HepG2 (cell line): ENCODE results near the gene LRR1. TPM values are rescaled to one million over a fixed set of nuclear protein-coding genes. Genes with fewer than 3 reads are reported as not detected.

Experiments used
- ARID3A ChIP-seq: IDR thresholded peaks from 2 replicates; pipeline ENCODE4 v1.6.1; 2012; ENCODE audit warnings: low read depth, low read length, improper control_type of control experiment
- ETV6 ChIP-seq: sonication (generic); formaldehyde crosslinking; conservative IDR thresholded peaks from 2 replicates; pipeline ENCODE4 v1.4.0; 2020; ENCODE audit warnings: missing genetic modification reagents
- FOXO4 ChIP-seq: sonication (generic); formaldehyde crosslinking; conservative IDR thresholded peaks from 2 replicates; pipeline ENCODE4 v1.8.1; 2023; ENCODE audit warnings: missing genetic modification reagents
- MATR3 ChIP-seq: sonication (generic); formaldehyde crosslinking; IDR thresholded peaks from 2 replicates; pipeline ENCODE4 v1.4.0; 2020; ENCODE audit warnings: missing genetic modification reagents
- NCOA5 ChIP-seq: sonication (generic); formaldehyde crosslinking; IDR thresholded peaks from 2 replicates; pipeline ENCODE4 v1.4.0; 2020; ENCODE audit warnings: missing genetic modification reagents
- NR2C2 ChIP-seq: sonication (generic); formaldehyde crosslinking; IDR thresholded peaks from 2 replicates; pipeline ENCODE4 v1.4.0; 2020; ENCODE audit warnings: missing genetic modification reagents, mild to moderate bottlenecking, moderate library complexity, borderline replicate concordance
- ONECUT2 ChIP-seq: sonication (generic); formaldehyde crosslinking; IDR thresholded peaks from 2 replicates; pipeline ENCODE4 v1.4.0; 2020; ENCODE audit warnings: missing genetic modification reagents
- PRDM10 ChIP-seq: sonication (generic); formaldehyde crosslinking; IDR thresholded peaks from 2 replicates; pipeline ENCODE4 v1.4.0; 2020; ENCODE audit warnings: low read depth, missing genetic modification reagents
- RBFOX2 ChIP-seq: fragments of 200-400 bp; formaldehyde crosslinking; IDR thresholded peaks from 2 replicates; pipeline ENCODE4 v1.6.1; 2017; ENCODE audit warnings: low read depth, mild to moderate bottlenecking, low read length
- SPEN ChIP-seq: sonication (generic); formaldehyde crosslinking; IDR thresholded peaks from 2 replicates; pipeline ENCODE4 v1.5.1; 2020; ENCODE audit warnings: low read depth, mild to moderate bottlenecking, missing genetic modification reagents
- UBTF ChIP-seq: sonication (generic); formaldehyde crosslinking; IDR thresholded peaks from 2 replicates; pipeline ENCODE4 v1.4.0; 2020; ENCODE audit warnings: mild to moderate bottlenecking, missing genetic modification reagents
- ZBTB21 ChIP-seq: sonication (generic); formaldehyde crosslinking; IDR thresholded peaks from 2 replicates; pipeline ENCODE4 v1.4.0; 2020; ENCODE audit warnings: missing genetic modification reagents
- ZFP62 ChIP-seq: sonication (generic); formaldehyde crosslinking; IDR thresholded peaks from 2 replicates; pipeline ENCODE4 v1.4.0; 2020; ENCODE audit warnings: missing genetic modification reagents
- ZNF207 ChIP-seq: fragments of 450-650 bp; IDR thresholded peaks from 2 replicates; pipeline ENCODE4 v1.6.1; 2016; ENCODE audit warnings: antibody characterized with exemption, borderline replicate concordance
- ZNF512 ChIP-seq: sonication (generic); formaldehyde crosslinking; IDR thresholded peaks from 2 replicates; pipeline ENCODE4 v1.4.0; 2020; ENCODE audit warnings: mild to moderate bottlenecking, missing genetic modification reagents
- ZNF543 ChIP-seq: sonication (generic); formaldehyde crosslinking; IDR thresholded peaks from 2 replicates; pipeline ENCODE4 v1.4.0; 2020; ENCODE audit warnings: mild to moderate bottlenecking, missing genetic modification reagents
- ZNF670 ChIP-seq: sonication (generic); formaldehyde crosslinking; IDR thresholded peaks from 2 replicates; pipeline ENCODE4 v1.8.0; 2022; ENCODE audit warnings: mild to moderate bottlenecking, missing genetic modification reagents, borderline replicate concordance
- ZNF704 ChIP-seq: sonication (generic); formaldehyde crosslinking; IDR thresholded peaks from 2 replicates; pipeline ENCODE4 v1.8.1; 2023; ENCODE audit warnings: mild to moderate bottlenecking, inconsistent platforms, moderate library complexity, missing genetic modification reagents, borderline replicate concordance
- polyA plus RNA-seq, 8 experiments: library from polyadenylated mRNA; depleted of rRNA in 3 of 8; stranded (reverse) in 7 of 8; unstranded in 1 of 8; fragments of >200 nt; fragmentation: Illumina TruSeq in 4 of 8; extraction: Trizol in 4 of 8; gene quantifications; 2 replicates each; pipeline versions ENCODE4 v1.2.1 to v1.2.3, GENCODE V29; 2011 to 2016; ENCODE audit warnings: low read depth in 4 of 8, missing spikeins in 1 of 8, mixed read lengths in 1 of 8; ENCODE audit not compliant: insufficient read depth in 1 of 8
- total RNA-seq, 5 experiments: library from RNA; depleted of rRNA; stranded (reverse); fragments of >200 nt; fragmentation: Illumina TruSeq; extraction: Trizol; gene quantifications; 2 replicates each; pipeline ENCODE4 v1.2.3, GENCODE V29; 2016; ENCODE audit warnings: low read depth in 1 of 5

LRR1 gene
- total and polyA plus RNA-seq, 2 of the 13 experiments (the other 11 are each of a cell fraction or from before 2014, with no cell fraction given), result 7.0 to 36.2 TPM

GRCh38 chr14:49641697-49642129 is 43.0 kb downstream of the LRR1 start (continued):
- TF ChIP-seq FOXO4 (CRISPR knock-in tag), result no peak
- no peak for TF ChIP-seq ZFP62 (CRISPR knock-in tag)
- TF ChIP-seq PRDM10 (CRISPR knock-in tag), result peak; percentile 43; the same call in 1 of the 2 replicates
- TF ChIP-seq ZNF543 (CRISPR knock-in tag), result no peak
- peak; percentile 51 for TF ChIP-seq UBTF
- TF ChIP-seq ONECUT2 (CRISPR knock-in tag), result 0 out of 2 replicates have a peak, but pooled peaks have one; percentile 23
- no peak for TF ChIP-seq ZNF704 (CRISPR knock-in tag)
- no peak for TF ChIP-seq ZNF207
- TF ChIP-seq ARID3A, result peak; percentile 82
- TF ChIP-seq NCOA5 (CRISPR knock-in tag), result no peak
- peak; percentile 62 for TF ChIP-seq ZBTB21 (CRISPR knock-in tag)
- TF ChIP-seq ETV6, result no peak
- TF ChIP-seq MATR3 (CRISPR knock-in tag), result no peak
- no peak; the same call in 1 of the 2 replicates for TF ChIP-seq NR2C2 (CRISPR knock-in tag)
- TF ChIP-seq ZNF512, result no peak
- TF ChIP-seq SPEN (CRISPR knock-in tag), result peak; percentile 69; the same call in 1 of the 2 replicates
- TF ChIP-seq RBFOX2, result 0 out of 2 replicates have a peak, but pooled peaks have one; percentile 25
- TF ChIP-seq ZNF670 (CRISPR knock-in tag), result peak; percentile 96
